ENCODE results near the gene ANKRD12.

GRCh38 chr18:9097349-9097748 is 39.2 kb upstream of the ANKRD12 start:
- no peak for TF ChIP-seq CTCF (conservative IDR thresholded peaks at IDR 0.05; ENCODE audit: low read depth, low read length)
- TF ChIP-seq, protein P1, sequence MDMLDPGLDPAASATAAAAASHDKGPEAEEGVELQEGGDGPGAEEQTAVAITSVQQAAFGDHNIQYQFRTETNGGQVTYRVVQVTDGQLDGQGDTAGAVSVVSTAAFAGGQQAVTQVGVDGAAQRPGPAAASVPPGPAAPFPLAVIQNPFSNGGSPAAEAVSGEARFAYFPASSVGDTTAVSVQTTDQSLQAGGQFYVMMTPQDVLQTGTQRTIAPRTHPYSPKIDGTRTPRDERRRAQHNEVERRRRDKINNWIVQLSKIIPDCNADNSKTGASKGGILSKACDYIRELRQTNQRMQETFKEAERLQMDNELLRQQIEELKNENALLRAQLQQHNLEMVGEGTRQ (IDR thresholded peaks at IDR 0.05; ENCODE audit: low read depth, low read length) = no peak
- TF ChIP-seq POLR2A (IDR thresholded peaks at IDR 0.05; ENCODE audit: low read depth, low read length) = no peak
- no peak for TF ChIP-seq BHLHE40 (IDR thresholded peaks at IDR 0.05; ENCODE audit: low read depth, low read length)
